Natural killer cell (primary cell): ENCODE data around the gene PDE6B. TPM values are rescaled to one million over a fixed set of nuclear protein-coding genes. Genes with fewer than 3 reads are reported as not detected.

ENCODE experiments used
- ATAC-seq, 3 donors: fragments of 150-1000 bp in 2 of 3; fragments of 200-7000 bp in 1 of 3; cut with Tn5 transposase; 1 replicate in 1 of 3; 2 replicates in 2 of 3; pipeline ENCODE4 v1.10.0; 2021; ENCODE audit warnings: mild to moderate bottlenecking in 2 of 3, moderate library complexity in 2 of 3
- DNase-seq, 2 donors: peaks; one replicate each; pipeline versions ENCODE4 v3.0.0 to v3.0.0-alpha.2; 2013 to 2021; ENCODE audit warnings: mixed read lengths in 1 of 2
- H3K27ac ChIP-seq: one replicate; pipeline ENCODE4 v1.5.1; 2013; ENCODE audit warnings: mild to moderate bottlenecking, low read length
- H3K27me3 ChIP-seq: one replicate; pipeline ENCODE4 v1.6.1; 2013; ENCODE audit warnings: low read length; ENCODE audit not compliant: control insufficient read depth, insufficient read depth
- H3K36me3 ChIP-seq: one replicate; pipeline ENCODE4 v1.6.1; 2013; ENCODE audit warnings: low read length; ENCODE audit not compliant: control insufficient read depth, insufficient read depth
- H3K4me1 ChIP-seq: one replicate; pipeline ENCODE4 v1.6.1; 2013; ENCODE audit warnings: low read length; ENCODE audit not compliant: control insufficient read depth, insufficient read depth
- H3K4me3 ChIP-seq: one replicate; pipeline ENCODE4 v1.5.1; 2013; ENCODE audit warnings: low read length
- H3K9me3 ChIP-seq: one replicate; pipeline ENCODE4 v1.6.1; 2013; ENCODE audit warnings: low read length; ENCODE audit not compliant: control insufficient read depth, insufficient read depth
- H3K27ac Mint-ChIP-seq, 2 donors: one replicate each; pipeline ENCODE4 v1.8.0; 2022; ENCODE audit warnings: mild to moderate bottlenecking in 2 of 2, mixed read lengths in 2 of 2, moderate library complexity in 1 of 2
- H3K27me3 Mint-ChIP-seq, 2 donors: one replicate each; pipeline ENCODE4 v1.8.0; 2022; ENCODE audit warnings: low read depth in 2 of 2, mixed read lengths in 2 of 2
- H3K36me3 Mint-ChIP-seq: one replicate; pipeline ENCODE4 v1.8.0; 2022; ENCODE audit warnings: mixed read lengths
- H3K4me1 Mint-ChIP-seq, 2 donors: one replicate each; pipeline ENCODE4 v1.8.0; 2022; ENCODE audit warnings: mixed read lengths in 2 of 2
- H3K4me3 Mint-ChIP-seq: one replicate; pipeline ENCODE4 v1.8.0; 2022; ENCODE audit warnings: mild to moderate bottlenecking, moderate library complexity, mixed read lengths
- H3K9me3 Mint-ChIP-seq, 2 donors: one replicate each; pipeline ENCODE4 v1.8.0; 2022; ENCODE audit warnings: mixed read lengths in 2 of 2
- CTCF ChIP-seq: fragments of 200-600 bp; IDR thresholded peaks from one replicate; pipeline ENCODE4 v1.8.0; 2022; ENCODE audit warnings: antibody characterized with exemption
- WGBS: methylation state at CpG from one replicate; pipeline ENCODE4 v1.1.7; 2013; ENCODE audit warnings: missing lambda C conversion rate; ENCODE audit not compliant: insufficient coverage; 5-methylcytosine and 5-hydroxymethylcytosine counted together
- intact Hi-C: fragments of 100-400 bp; cut with micrococcal nuclease; formaldehyde crosslinking; loops from one replicate; pipeline ENCODE4 v1.14.2; 2022
- total RNA-seq, 4 donors: library from RNA; stranded (reverse); fragments of 120-200 nt in 1 of 4; gene quantifications; one replicate each; pipeline versions ENCODE4 v1.2.3 to v1.2.4, GENCODE V29; 2013 to 2022

Gene PDE6B
- total RNA-seq, 3 donors from 2014 or later (not counting 1 experiment from before 2014, with no cell fraction given), result 15.8 to 18.8 (median 17.2) TPM

GRCh38 chr4:647481-647880 is 22.1 kb downstream of the PDE6B start:
- no peaks in the 10 kb centered on the region for H3K36me3 Mint-ChIP-seq
- H3K4me3 Mint-ChIP-seq, result no peak overlapping the region

GRCh38 chr4:648579-649292 is 23.4 kb downstream of the PDE6B start:
- H3K36me3 ChIP-seq, result no peaks in the 10 kb centered on the region
- no peaks in the 10 kb centered on the region for H3K4me1 ChIP-seq
- H3K9me3 ChIP-seq, result no peaks in the 10 kb centered on the region
- Mint-ChIP-seq H3K27ac (no peak overlapping the region), H3K4me3 (no peak overlapping the region), H3K9me3 (no peaks in the 10 kb centered on the region), H3K36me3 (no peaks in the 10 kb centered on the region), H3K4me1 (no peaks in the 10 kb centered on the region), H3K27me3 (peaks cover 11 to 17% of the 10 kb centered on the region in 2 donors)
- peaks cover 2% of the 10 kb centered on the region for H3K27me3 ChIP-seq
- TF ChIP-seq CTCF, result no peak
- intact Hi-C loops, result no loop called here
- no peak for DNase-seq
- no peak for ATAC-seq
- no peak overlapping the region for H3K27ac ChIP-seq
- 85% methylated on average over 28 of the region's 28 CpGs for whole genome bisulfite sequencing
- no peak overlapping the region for H3K4me3 ChIP-seq

More at GRCh38 chr4:647481-647880, 22.1 kb downstream of the PDE6B start:
- no peaks in the 10 kb centered on the region for H3K9me3 ChIP-seq
- 71% methylated on average over 13 of the region's 13 CpGs for WGBS
- no peak overlapping the region for H3K4me3 ChIP-seq
- no peak for DNase-seq
- no peak overlapping the region for H3K27ac Mint-ChIP-seq
- H3K27me3 Mint-ChIP-seq, result peaks cover 11 to 17% of the 10 kb centered on the region in 2 donors
- intact Hi-C loops, result no loop called here
- no peak for TF ChIP-seq CTCF
- no peaks in the 10 kb centered on the region for H3K36me3 ChIP-seq
- H3K9me3 Mint-ChIP-seq, result no peaks in the 10 kb centered on the region
- no peaks in the 10 kb centered on the region for H3K4me1 ChIP-seq
- H3K27ac ChIP-seq, result no peak overlapping the region
- no peaks in the 10 kb centered on the region for H3K4me1 Mint-ChIP-seq
- peaks cover 2% of the 10 kb centered on the region for H3K27me3 ChIP-seq
- ATAC-seq, result no peak

- intact Hi-C loops, result no loop called here
- no peaks in the 10 kb centered on the region for H3K4me1 Mint-ChIP-seq
- WGBS, result 93% methylated on average over 7 of the region's 7 CpGs
These were observed 23.9 kb downstream of the PDE6B start for GRCh38 chr4:649293-649625.

More at GRCh38 chr4:649293-649625, 23.9 kb downstream of the PDE6B start:
- no peaks in the 10 kb centered on the region for H3K36me3 ChIP-seq
- DNase-seq, result no peak
- no peaks in the 10 kb centered on the region for H3K36me3 Mint-ChIP-seq
- no peak overlapping the region for H3K4me3 ChIP-seq
- no peak overlapping the region for H3K27ac Mint-ChIP-seq
- no peak for TF ChIP-seq CTCF
- ATAC-seq, result no peak
- H3K4me3 Mint-ChIP-seq, result no peak overlapping the region
- H3K27me3 ChIP-seq, result peaks cover 2% of the 10 kb centered on the region
- H3K9me3 Mint-ChIP-seq, result no peaks in the 10 kb centered on the region
- no peaks in the 10 kb centered on the region for H3K4me1 ChIP-seq
- no peaks in the 10 kb centered on the region for H3K9me3 ChIP-seq
- H3K27ac ChIP-seq, result no peak overlapping the region
- peaks cover 11 to 17% of the 10 kb centered on the region in 2 donors for H3K27me3 Mint-ChIP-seq
